ENCODE measurements around the gene COA7.

DNA sequence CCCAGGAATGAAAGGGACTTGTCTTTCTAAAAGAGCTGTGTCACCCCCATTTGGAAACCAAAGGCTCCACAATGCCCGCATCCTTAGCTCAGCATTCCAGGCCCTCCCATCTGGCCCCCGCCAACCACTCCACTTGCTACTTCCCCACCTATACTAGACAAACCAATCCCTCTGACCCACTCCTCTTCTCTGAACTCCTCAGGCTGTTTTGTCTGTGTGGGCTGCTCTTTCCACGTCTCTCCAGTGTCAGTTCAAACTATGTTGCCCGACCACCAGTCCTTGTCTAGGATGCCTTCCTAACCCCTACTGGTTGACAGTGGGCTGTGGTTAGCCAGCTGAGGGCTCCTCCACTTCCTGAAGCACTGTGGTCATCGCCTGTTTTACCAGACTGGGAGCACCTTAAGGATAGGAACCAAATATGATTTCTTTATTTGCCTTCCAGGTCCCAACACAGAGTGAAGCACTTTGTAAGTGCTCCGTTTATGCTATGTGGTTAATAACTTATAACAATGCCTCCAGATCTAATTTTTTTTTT is 8.1 kb upstream of the COA7 start:
- TF ChIP-seq, protein P1, sequence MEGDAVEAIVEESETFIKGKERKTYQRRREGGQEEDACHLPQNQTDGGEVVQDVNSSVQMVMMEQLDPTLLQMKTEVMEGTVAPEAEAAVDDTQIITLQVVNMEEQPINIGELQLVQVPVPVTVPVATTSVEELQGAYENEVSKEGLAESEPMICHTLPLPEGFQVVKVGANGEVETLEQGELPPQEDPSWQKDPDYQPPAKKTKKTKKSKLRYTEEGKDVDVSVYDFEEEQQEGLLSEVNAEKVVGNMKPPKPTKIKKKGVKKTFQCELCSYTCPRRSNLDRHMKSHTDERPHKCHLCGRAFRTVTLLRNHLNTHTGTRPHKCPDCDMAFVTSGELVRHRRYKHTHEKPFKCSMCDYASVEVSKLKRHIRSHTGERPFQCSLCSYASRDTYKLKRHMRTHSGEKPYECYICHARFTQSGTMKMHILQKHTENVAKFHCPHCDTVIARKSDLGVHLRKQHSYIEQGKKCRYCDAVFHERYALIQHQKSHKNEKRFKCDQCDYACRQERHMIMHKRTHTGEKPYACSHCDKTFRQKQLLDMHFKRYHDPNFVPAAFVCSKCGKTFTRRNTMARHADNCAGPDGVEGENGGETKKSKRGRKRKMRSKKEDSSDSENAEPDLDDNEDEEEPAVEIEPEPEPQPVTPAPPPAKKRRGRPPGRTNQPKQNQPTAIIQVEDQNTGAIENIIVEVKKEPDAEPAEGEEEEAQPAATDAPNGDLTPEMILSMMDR (IDR thresholded peaks at IDR 0.05) = no peak
- TF ChIP-seq POLR2A (IDR thresholded peaks at IDR 0.05) = no peak
